GM12878 (cell line): ENCODE data around the gene SDK2. TPM values are rescaled to one million over a fixed set of nuclear protein-coding genes. Genes with fewer than 3 reads are reported as not detected.
"Not testable (repeated sequence)": the region's sequence is repeated elsewhere in the genome, so short reads cannot be mapped to it uniquely, and the experiment has no call there.

Source experiments
- ATAC-seq: fragments of 200-7000 bp; cut with Tn5 transposase; 3 replicates; pipeline ENCODE4 v1.9.1; 2020; ENCODE audit warnings: mild to moderate bottlenecking, moderate library complexity
- BruUV-seq: library from RNA; stranded (reverse); fragments of 400-500 nt; replicated peaks from 2 replicates; lab custom pipeline; 2021; lab: Mats Ljungman, UMichigan
- CTCF ChIA-PET: fragments of 300-600 bp; sonication (Branson Sonifier 250); formaldehyde crosslinking; extraction: SDS; loops from one replicate; lab custom pipeline; 2021; ENCODE audit warnings: inconsistent platforms; lab: Yijun Ruan, JAX
- POLR2A ChIA-PET: fragments of 350-600 bp; formaldehyde crosslinking; extraction: SDS; loops from one replicate; lab custom pipeline; 2021; ENCODE audit warnings: inconsistent platforms; lab: Charles Lee
- RAD21 ChIA-PET: fragments of 300-600 bp; sonication (Branson Sonifier 250); formaldehyde crosslinking; loops from one replicate; lab custom pipeline; 2023; ENCODE audit warnings: antibody characterized with exemption; ENCODE audit not compliant: unreplicated experiment; lab: Charles Lee
- SMC1A ChIA-PET: fragments of 300-600 bp; sonication (Branson Sonifier 250); formaldehyde crosslinking; loops from one replicate; lab custom pipeline; 2023; ENCODE audit not compliant: unreplicated experiment, uncharacterized antibody; lab: Charles Lee
- DNase-seq: peaks from one replicate; pipeline ENCODE4 v3.0.0-alpha.2; 2011; ENCODE audit warnings: low read depth, low spot score
- FAIRE-seq: peaks from 3 replicates; lab custom pipeline; 2011; peaks lifted over from hg19 to GRCh38; lab: Jason Lieb, UNC
- H2AFZ ChIP-seq: 2 replicates; pipeline ENCODE4 v1.6.0; 2011; ENCODE audit warnings: low read depth, low read length, control low read depth; ENCODE audit not compliant: control insufficient read depth
- H3K27ac ChIP-seq: 2 replicates; pipeline ENCODE4 v1.5.1; 2011; ENCODE audit warnings: control low read depth; ENCODE audit not compliant: control insufficient read depth, insufficient read depth
- H3K27me3 ChIP-seq, 2 experiments: replicated peaks in 1 of 2; 2 replicates each; pipeline versions ENCODE4 v1.6.0 to v1.6.1; 2011; ENCODE audit warnings: low read length in 1 of 2; ENCODE audit not compliant: control insufficient read depth in 2 of 2, insufficient read depth in 2 of 2
- H3K36me3 ChIP-seq, 2 experiments: 2 replicates each; pipeline ENCODE4 v1.5.1; 2011; ENCODE audit warnings: low read length in 1 of 2; ENCODE audit not compliant: control insufficient read depth in 2 of 2, insufficient read depth in 2 of 2
- H3K4me1 ChIP-seq: 2 replicates; pipeline ENCODE4 v1.6.1; 2011; ENCODE audit warnings: mild to moderate bottlenecking, low read length, moderate library complexity, mixed read lengths; ENCODE audit not compliant: control insufficient read depth, insufficient read depth
- H3K4me2 ChIP-seq: 2 replicates; pipeline ENCODE4 v1.6.0; 2011; ENCODE audit warnings: control low read depth; ENCODE audit not compliant: control insufficient read depth, insufficient read depth
- H3K4me3 ChIP-seq: fragments of 200-600 bp; sonication (generic); 2 replicates; pipeline ENCODE4 v1.5.1; 2016
- H3K79me2 ChIP-seq: 2 replicates; pipeline ENCODE4 v1.6.0; 2011; ENCODE audit warnings: low read length; ENCODE audit not compliant: control insufficient read depth, insufficient read depth
- H3K9ac ChIP-seq: 2 replicates; pipeline ENCODE4 v1.8.0; 2011; ENCODE audit warnings: low read length, control low read depth, mixed read lengths; ENCODE audit not compliant: control insufficient read depth, insufficient read depth
- H3K9me3 ChIP-seq: replicated peaks from 3 replicates; pipeline ENCODE4 v1.5.1; 2011; ENCODE audit warnings: mild to moderate bottlenecking, low read length; ENCODE audit not compliant: control insufficient read depth, insufficient read depth
- H4K20me1 ChIP-seq: 2 replicates; pipeline ENCODE4 v1.6.0; 2011; ENCODE audit not compliant: control insufficient read depth, insufficient read depth
- CEBPB ChIP-seq, 2 experiments: fragments of 150-350 bp in 1 of 2; IDR thresholded peaks; 2 replicates each; pipeline ENCODE4 v1.6.1; 2012 to 2014; ENCODE audit warnings: low read depth in 2 of 2, low read length in 2 of 2, borderline replicate concordance in 1 of 2, inconsistent platforms in 1 of 2
- IKZF2 ChIP-seq, 2 experiments: fragments of 450-650 bp; IDR thresholded peaks; 2 replicates each; pipeline ENCODE4 v1.6.1; 2017; ENCODE audit warnings: mild to moderate bottlenecking in 2 of 2, moderate library complexity in 2 of 2
- IRF4 ChIP-seq: IDR thresholded peaks from 2 replicates; pipeline ENCODE4 v1.6.1; 2011; ENCODE audit warnings: low read depth, low read length
- STAT1 ChIP-seq: fragments of 450-650 bp; conservative IDR thresholded peaks from 2 replicates; pipeline ENCODE4 v1.6.1; 2014; ENCODE audit warnings: antibody characterized with exemption, mild to moderate bottlenecking
- WGBS: methylation state at CpG from one replicate; pipeline ENCODE4 v1.1.6; 2016; ENCODE audit warnings: low lambda C conversion rate; ENCODE audit not compliant: insufficient replicate concordance, insufficient coverage; ENCODE audit errors: missing lambda C conversion rate; 5-methylcytosine and 5-hydroxymethylcytosine counted together
- in situ Hi-C: fragments of 300-500 bp; cut with MboI; formaldehyde crosslinking; loops from 9 replicates; pipeline ENCODE4 v1.14.3; 2018; ENCODE audit warnings: mixed read lengths
- intact Hi-C: fragments of 100-400 bp; cut with micrococcal nuclease; formaldehyde crosslinking; loops from one replicate; pipeline ENCODE4 v1.14.2; 2022; ENCODE audit not compliant: unreplicated experiment
- polyA plus RNA-seq, 11 experiments: library from polyadenylated mRNA; depleted of rRNA in 4 of 11; unstranded in 6 of 11; stranded (reverse) in 5 of 11; fragments of >200 nt; fragmentation: Nextera tagmentation in 4 of 11; fragmentation: Illumina TruSeq in 1 of 11; extraction: Ambion mirVana in 4 of 11; extraction: Trizol in 1 of 11; gene quantifications; 1 replicate in 1 of 11; 2 replicates in 10 of 11; pipeline versions ENCODE4 v1.2.1 to v1.2.3, GENCODE V29; 2011 to 2016; ENCODE audit warnings: inconsistent platforms in 2 of 11, missing spikeins in 2 of 11, low read depth in 1 of 11
- total RNA-seq, 4 experiments: library from RNA; depleted of rRNA in 3 of 4; stranded (reverse); fragments of >200 nt in 3 of 4; fragmentation: Illumina TruSeq in 1 of 4; extraction: Trizol in 1 of 4; gene quantifications; 2 replicates each; pipeline versions ENCODE4 v1.2.1 to v1.2.3, GENCODE V29; 2013 to 2021
- TF ChIP-seq, protein P1 (sequence below): fragments of 450-650 bp; IDR thresholded peaks from 2 replicates; pipeline ENCODE4 v1.6.1; 2017; ENCODE audit warnings: mild to moderate bottlenecking, moderate library complexity
- TF ChIP-seq, protein P2 (sequence below): fragments of 450-650 bp; IDR thresholded peaks from 2 replicates; pipeline ENCODE4 v1.6.1; 2017; ENCODE audit warnings: borderline replicate concordance

Gene SDK2
- total and polyA plus RNA-seq, 10 of the 15 experiments (the other 5 are each of a cell fraction or from before 2014, with no cell fraction given) = 0.03 to 0.08 (median 0.03) TPM; not detected in 7

GRCh38 chr17:73333445-73333844, 310.8 kb downstream of the SDK2 start:
- H4K20me1 ChIP-seq, H3K4me1 ChIP-seq, H2AFZ ChIP-seq, H3K27ac ChIP-seq, H3K79me2 ChIP-seq, H3K4me3 ChIP-seq, H3K9ac ChIP-seq, H3K36me3 ChIP-seq, H3K9me3 ChIP-seq, H3K4me2 ChIP-seq, DNase-seq, intact Hi-C loops, H3K27me3 ChIP-seq, FAIRE-seq, BruUV-seq, in situ Hi-C loops, ATAC-seq: not testable (repeated sequence)
- WGBS = 65% methylated on average over 9 of the region's 9 CpGs
- ChIA-PET SMC1A (interaction anchor here (0.8 kb wide), 1 partner anchor 77 kb away, joined by 3 read pairs; no protein-coding TSS in a partner anchor), CTCF (interaction anchor here (0.9 to 1.4 kb wide), 2 partner anchors 9 to 77 kb away, joined by 3 read pairs; no protein-coding TSS in a partner anchor), RAD21 (interaction anchor here (0.6 kb wide), 1 partner anchor 17 kb away, joined by 4 read pairs; no protein-coding TSS in a partner anchor), POLR2A (interaction anchor here (0.7 kb wide), 1 partner anchor 94 kb away, joined by 4 read pairs; no protein-coding TSS in a partner anchor)

GRCh38 chr17:73331060-73331459, 313.2 kb downstream of the SDK2 start:
- H3K9me3 ChIP-seq = no peaks in the 10 kb centered on the region
- H3K4me3 ChIP-seq = no peak overlapping the region
- in situ Hi-C loops (no loop called here), intact Hi-C loops (no loop called here)
- TF ChIP-seq IKZF2 (IDR thresholded peaks at IDR 0.05) (no peak), STAT1 (no peak), IRF4 (no peak), CEBPB (IDR thresholded peaks at IDR 0.05; ENCODE audit: borderline replicate concordance in 1 of 2, low read depth in 2 of 2, low read length in 2 of 2) (no peak)
- TF ChIP-seq, protein P1, sequence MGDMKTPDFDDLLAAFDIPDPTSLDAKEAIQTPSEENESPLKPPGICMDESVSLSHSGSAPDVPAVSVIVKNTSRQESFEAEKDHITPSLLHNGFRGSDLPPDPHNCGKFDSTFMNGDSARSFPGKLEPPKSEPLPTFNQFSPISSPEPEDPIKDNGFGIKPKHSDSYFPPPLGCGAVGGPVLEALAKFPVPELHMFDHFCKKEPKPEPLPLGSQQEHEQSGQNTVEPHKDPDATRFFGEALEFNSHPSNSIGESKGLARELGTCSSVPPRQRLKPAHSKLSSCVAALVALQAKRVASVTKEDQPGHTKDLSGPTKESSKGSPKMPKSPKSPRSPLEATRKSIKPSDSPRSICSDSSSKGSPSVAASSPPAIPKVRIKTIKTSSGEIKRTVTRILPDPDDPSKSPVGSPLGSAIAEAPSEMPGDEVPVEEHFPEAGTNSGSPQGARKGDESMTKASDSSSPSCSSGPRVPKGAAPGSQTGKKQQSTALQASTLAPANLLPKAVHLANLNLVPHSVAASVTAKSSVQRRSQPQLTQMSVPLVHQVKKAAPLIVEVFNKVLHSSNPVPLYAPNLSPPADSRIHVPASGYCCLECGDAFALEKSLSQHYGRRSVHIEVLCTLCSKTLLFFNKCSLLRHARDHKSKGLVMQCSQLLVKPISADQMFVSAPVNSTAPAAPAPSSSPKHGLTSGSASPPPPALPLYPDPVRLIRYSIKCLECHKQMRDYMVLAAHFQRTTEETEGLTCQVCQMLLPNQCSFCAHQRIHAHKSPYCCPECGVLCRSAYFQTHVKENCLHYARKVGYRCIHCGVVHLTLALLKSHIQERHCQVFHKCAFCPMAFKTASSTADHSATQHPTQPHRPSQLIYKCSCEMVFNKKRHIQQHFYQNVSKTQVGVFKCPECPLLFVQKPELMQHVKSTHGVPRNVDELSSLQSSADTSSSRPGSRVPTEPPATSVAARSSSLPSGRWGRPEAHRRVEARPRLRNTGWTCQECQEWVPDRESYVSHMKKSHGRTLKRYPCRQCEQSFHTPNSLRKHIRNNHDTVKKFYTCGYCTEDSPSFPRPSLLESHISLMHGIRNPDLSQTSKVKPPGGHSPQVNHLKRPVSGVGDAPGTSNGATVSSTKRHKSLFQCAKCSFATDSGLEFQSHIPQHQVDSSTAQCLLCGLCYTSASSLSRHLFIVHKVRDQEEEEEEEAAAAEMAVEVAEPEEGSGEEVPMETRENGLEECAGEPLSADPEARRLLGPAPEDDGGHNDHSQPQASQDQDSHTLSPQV = no peak
- TF ChIP-seq, protein P2, sequence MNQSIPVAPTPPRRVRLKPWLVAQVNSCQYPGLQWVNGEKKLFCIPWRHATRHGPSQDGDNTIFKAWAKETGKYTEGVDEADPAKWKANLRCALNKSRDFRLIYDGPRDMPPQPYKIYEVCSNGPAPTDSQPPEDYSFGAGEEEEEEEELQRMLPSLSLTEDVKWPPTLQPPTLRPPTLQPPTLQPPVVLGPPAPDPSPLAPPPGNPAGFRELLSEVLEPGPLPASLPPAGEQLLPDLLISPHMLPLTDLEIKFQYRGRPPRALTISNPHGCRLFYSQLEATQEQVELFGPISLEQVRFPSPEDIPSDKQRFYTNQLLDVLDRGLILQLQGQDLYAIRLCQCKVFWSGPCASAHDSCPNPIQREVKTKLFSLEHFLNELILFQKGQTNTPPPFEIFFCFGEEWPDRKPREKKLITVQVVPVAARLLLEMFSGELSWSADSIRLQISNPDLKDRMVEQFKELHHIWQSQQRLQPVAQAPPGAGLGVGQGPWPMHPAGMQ = no peak
- ChIA-PET SMC1A (interaction anchor here (1.0 kb wide), 1 partner anchor 50 kb away, joined by 3 read pairs; no protein-coding TSS in a partner anchor), RAD21 (no interaction called here), CTCF (no interaction called here), POLR2A (no interaction called here)
- no peak overlapping the region for H3K4me2 ChIP-seq
- H3K27me3 ChIP-seq = no peaks in the 10 kb centered on the region
- no peak overlapping the region for H3K9ac ChIP-seq
- H2AFZ ChIP-seq = no peak overlapping the region
- H3K79me2 ChIP-seq = no peaks in the 10 kb centered on the region
- H4K20me1 ChIP-seq = no peaks in the 10 kb centered on the region
- no peak for ATAC-seq
- WGBS = 6% methylated on average over 1 of the region's 3 CpGs
- no peak for FAIRE-seq
- H3K27ac ChIP-seq = no peak overlapping the region
- DNase-seq = no peak
- BruUV-seq = no TSS peak
- H3K4me1 ChIP-seq = no peaks in the 10 kb centered on the region
- no peaks in the 10 kb centered on the region for H3K36me3 ChIP-seq
